ENCODE measurements around the gene IL32.

Gene IL32

GRCh38 chr16:3113765-3114479, 48.5 kb downstream of the IL32 start:
- DNase-seq: no peak

- DNase-seq: no peak
Observed at GRCh38 chr16:3115003-3115402, 49.6 kb downstream of the IL32 start.

GRCh38 chr16:3115561-3115960, 50.1 kb downstream of the IL32 start:
- DNase-seq: no peak

GRCh38 chr16:3118204-3118790, 52.9 kb downstream of the IL32 start:
- no peak for DNase-seq

DNA sequence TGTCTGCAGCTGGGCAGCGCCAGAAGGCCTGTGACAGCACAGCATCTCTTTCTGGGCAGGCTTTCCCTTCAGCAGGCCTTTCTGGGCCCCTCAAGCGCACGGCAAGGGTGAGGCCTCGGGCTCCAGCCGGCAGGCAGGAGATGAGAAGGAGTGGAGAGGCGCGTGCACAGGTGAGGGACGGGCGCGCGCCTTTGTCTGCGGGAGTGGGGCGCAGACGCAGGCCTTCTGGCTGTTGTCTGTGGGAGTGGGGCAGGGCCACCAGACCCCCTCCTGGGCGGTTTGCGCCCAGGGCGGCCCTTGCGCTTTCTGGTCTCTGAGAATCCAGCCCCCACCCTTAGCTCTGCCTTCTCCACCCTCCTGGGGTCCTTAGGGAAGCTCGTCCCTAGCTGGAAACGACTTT, 53.4 kb downstream of the IL32 start:
- DNase-seq: no peak
